ENCODE results near the gene SH2D7. TPM values are rescaled to one million over a fixed set of nuclear protein-coding genes. Genes with fewer than 3 reads are reported as not detected.

Gene SH2D7
- total and polyA plus RNA-seq, 2 donors (not counting 1 experiment from before 2014, with no cell fraction given): not detected

- intact Hi-C loops (cut with micrococcal nuclease): no loop called here
- Histone ChIP-seq H2AFZ (ENCODE audit: insufficient read depth, low read depth, low read length, poor library complexity, severe bottlenecking) (no peak overlapping the region), H4K20me1 (ENCODE audit: control insufficient read depth, insufficient read depth, low read length, poor library complexity, severe bottlenecking) (no peaks in the 10 kb centered on the region), H3K27me3 (replicated peaks in 1 of 4; ENCODE audit: control extremely low read depth in 1 of 4, control insufficient read depth in 3 of 4, insufficient read depth in 4 of 4, low read length in 3 of 4) (no peaks in the 10 kb centered on the region), H3K4me3 (ENCODE audit: control extremely low read depth in 1 of 5, extremely low read depth in 1 of 5, insufficient read depth in 1 of 5, low read depth in 2 of 5, low read length in 4 of 5) (no peak overlapping the region), H3K36me3 (replicated peaks in 1 of 2; ENCODE audit: control extremely low read depth in 1 of 2, control insufficient read depth in 1 of 2, extremely low read depth in 1 of 2, insufficient read depth in 2 of 2, low read length in 1 of 2) (no peaks in the 10 kb centered on the region), H3K27ac (ENCODE audit: low read length in 2 of 2) (no peak overlapping the region), H3K79me2 (ENCODE audit: control insufficient read depth, insufficient read depth, low read length) (peaks cover 6% of the 10 kb centered on the region), H3K9me3 (ENCODE audit: control extremely low read depth in 1 of 3, control insufficient read depth in 2 of 3, insufficient read depth in 1 of 3, low read length in 2 of 3) (no peaks in the 10 kb centered on the region), H3K9ac (ENCODE audit: low read length) (no peak overlapping the region), H3K4me2 (replicated peaks; ENCODE audit: low read depth, low read length, poor library complexity, severe bottlenecking) (no peak overlapping the region), H3K4me1 (ENCODE audit: control insufficient read depth in 2 of 2, insufficient read depth in 2 of 2, low read length in 2 of 2) (peaks cover 5 to 6% of the 10 kb centered on the region in 2 donors)
- 77% methylated on average over 5 of the region's 5 CpGs for WGBS (ENCODE audit: insufficient coverage)
- ATAC-seq (ENCODE audit: low read depth) (no peak), DNase-seq (no peak)
- Mint-ChIP-seq H3K4me3 (no peak overlapping the region), H3K27me3 (no peaks in the 10 kb centered on the region), H3K9me3 (ENCODE audit: insufficient read depth) (no peaks in the 10 kb centered on the region), H3K4me1 (peaks cover 5% of the 10 kb centered on the region), H3K27ac (no peak overlapping the region)
- ChIA-PET POLR2A (interaction anchor here (0.5 kb wide), 1 partner anchor 67 kb away, joined by 9 read pairs; the partner anchor contains the start of gene IDH3A), CTCF (interaction anchor here (1.1 to 1.7 kb wide), 4 partner anchors 12 to 64 kb away, joined by 3 to 5 read pairs (median 4); no protein-coding TSS in a partner anchor)
- no peak for TF ChIP-seq EZH2 (IDR thresholded peaks at IDR 0.05; ENCODE audit: borderline replicate concordance, insufficient read depth, low read depth, low read length, poor library complexity, severe bottlenecking)
- no peak for TF ChIP-seq CTCF (IDR thresholded peaks at IDR 0.05)
Observed at GRCh38 chr15:78082106-78082742, 10.1 kb upstream of the SH2D7 start.

GRCh38 chr15:78082743-78083110 lies 9.6 kb upstream of the SH2D7 start:
- no peak overlapping the region for H3K27ac ChIP-seq (ENCODE audit: low read length in 2 of 2)
- TF ChIP-seq CTCF (IDR thresholded peaks at IDR 0.05) (no peak), EZH2 (IDR thresholded peaks at IDR 0.05; ENCODE audit: borderline replicate concordance, insufficient read depth, low read depth, low read length, poor library complexity, severe bottlenecking) (no peak)
- H3K4me2 ChIP-seq (replicated peaks; ENCODE audit: low read depth, low read length, poor library complexity, severe bottlenecking): no peak overlapping the region

More at GRCh38 chr15:78082743-78083110, 9.6 kb upstream of the SH2D7 start:
- DNase-seq: no peak
- H2AFZ ChIP-seq (ENCODE audit: insufficient read depth, low read depth, low read length, poor library complexity, severe bottlenecking): no peak overlapping the region
- no peaks in the 10 kb centered on the region for H4K20me1 ChIP-seq (ENCODE audit: control insufficient read depth, insufficient read depth, low read length, poor library complexity, severe bottlenecking)
- no peaks in the 10 kb centered on the region for H3K9me3 ChIP-seq (ENCODE audit: control extremely low read depth in 1 of 3, control insufficient read depth in 2 of 3, insufficient read depth in 1 of 3, low read length in 2 of 3)
- H3K4me3 ChIP-seq (ENCODE audit: control extremely low read depth in 1 of 5, extremely low read depth in 1 of 5, insufficient read depth in 1 of 5, low read depth in 2 of 5, low read length in 4 of 5): no peak overlapping the region
- H3K9ac ChIP-seq (ENCODE audit: low read length): no peak overlapping the region
- POLR2A ChIA-PET: no interaction called here
- no peak for ATAC-seq (ENCODE audit: low read depth)
- intact Hi-C loops (cut with micrococcal nuclease): no loop called here
- Mint-ChIP-seq H3K4me3 (no peak overlapping the region), H3K27me3 (no peaks in the 10 kb centered on the region), H3K27ac (no peak overlapping the region), H3K9me3 (ENCODE audit: insufficient read depth) (no peaks in the 10 kb centered on the region), H3K4me1 (peaks cover 7% of the 10 kb centered on the region)
- WGBS (ENCODE audit: insufficient coverage): 96% methylated on average over 1 of the region's 1 CpG
- CTCF ChIA-PET: interaction anchor here (1.1 to 1.7 kb wide), 4 partner anchors 11 to 64 kb away, joined by 3 to 5 read pairs (median 4); no protein-coding TSS in a partner anchor
- H3K27me3 ChIP-seq (replicated peaks in 1 of 4; ENCODE audit: control extremely low read depth in 1 of 4, control insufficient read depth in 3 of 4, insufficient read depth in 4 of 4, low read length in 3 of 4): no peaks in the 10 kb centered on the region
- H3K79me2 ChIP-seq (ENCODE audit: control insufficient read depth, insufficient read depth, low read length): peaks cover 4% of the 10 kb centered on the region
- peaks cover 6 to 7% of the 10 kb centered on the region in 2 donors for H3K4me1 ChIP-seq (ENCODE audit: control insufficient read depth in 2 of 2, insufficient read depth in 2 of 2, low read length in 2 of 2)
- H3K36me3 ChIP-seq (replicated peaks in 1 of 2; ENCODE audit: control extremely low read depth in 1 of 2, control insufficient read depth in 1 of 2, extremely low read depth in 1 of 2, insufficient read depth in 2 of 2, low read length in 1 of 2): no peaks in the 10 kb centered on the region

Data from B cell (primary cell).